ENCODE measurements around the gene NCAPG2.
"Not testable (repeated sequence)": the region's sequence is repeated elsewhere in the genome, so short reads cannot be mapped to it uniquely, and the experiment has no call there.

Gene NCAPG2

DNA sequence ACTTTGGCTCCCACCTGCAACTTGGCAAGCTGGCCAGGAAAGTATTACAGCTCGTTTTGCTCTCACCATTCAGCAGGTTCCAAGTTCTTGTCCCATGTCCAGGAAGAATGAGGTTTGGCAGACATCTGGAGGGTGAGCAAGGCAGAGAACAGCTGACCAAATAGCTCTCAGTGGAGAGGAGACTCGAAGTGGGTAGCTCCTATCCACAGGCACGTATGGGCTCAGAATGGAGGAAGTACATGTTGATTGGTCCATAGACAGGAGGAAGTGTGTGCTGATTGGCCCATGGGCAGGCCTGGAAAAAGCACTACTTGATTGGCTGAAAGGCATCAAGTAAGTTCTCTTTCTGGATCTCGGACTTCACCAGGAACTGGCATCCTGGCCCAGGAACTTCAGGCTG is 3.0 kb upstream of the NCAPG2 start:
- TF ChIP-seq, protein P1, sequence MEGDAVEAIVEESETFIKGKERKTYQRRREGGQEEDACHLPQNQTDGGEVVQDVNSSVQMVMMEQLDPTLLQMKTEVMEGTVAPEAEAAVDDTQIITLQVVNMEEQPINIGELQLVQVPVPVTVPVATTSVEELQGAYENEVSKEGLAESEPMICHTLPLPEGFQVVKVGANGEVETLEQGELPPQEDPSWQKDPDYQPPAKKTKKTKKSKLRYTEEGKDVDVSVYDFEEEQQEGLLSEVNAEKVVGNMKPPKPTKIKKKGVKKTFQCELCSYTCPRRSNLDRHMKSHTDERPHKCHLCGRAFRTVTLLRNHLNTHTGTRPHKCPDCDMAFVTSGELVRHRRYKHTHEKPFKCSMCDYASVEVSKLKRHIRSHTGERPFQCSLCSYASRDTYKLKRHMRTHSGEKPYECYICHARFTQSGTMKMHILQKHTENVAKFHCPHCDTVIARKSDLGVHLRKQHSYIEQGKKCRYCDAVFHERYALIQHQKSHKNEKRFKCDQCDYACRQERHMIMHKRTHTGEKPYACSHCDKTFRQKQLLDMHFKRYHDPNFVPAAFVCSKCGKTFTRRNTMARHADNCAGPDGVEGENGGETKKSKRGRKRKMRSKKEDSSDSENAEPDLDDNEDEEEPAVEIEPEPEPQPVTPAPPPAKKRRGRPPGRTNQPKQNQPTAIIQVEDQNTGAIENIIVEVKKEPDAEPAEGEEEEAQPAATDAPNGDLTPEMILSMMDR (conservative IDR thresholded peaks at IDR 0.05; ENCODE audit: low read depth, low read length): no peak
- Histone ChIP-seq H2AFZ (ENCODE audit: low read depth) (no peak overlapping the region), H3K36me3 (ENCODE audit: insufficient read depth) (no peaks in the 10 kb centered on the region), H3K4me2 (no peak overlapping the region), H3K4me3 (IDR thresholded peaks at IDR 0.05; ENCODE audit: insufficient read depth, low read depth, low read length) (no peak overlapping the region), H3K27me3 (ENCODE audit: insufficient read depth, low read depth) (no peaks in the 10 kb centered on the region), H4K20me1 (ENCODE audit: insufficient read depth) (no peaks in the 10 kb centered on the region), H3K79me2 (ENCODE audit: insufficient read depth, low read depth) (peaks cover 20% of the 10 kb centered on the region), H3K9ac (no peak overlapping the region), H3K27ac (no peak overlapping the region), H3K4me1 (ENCODE audit: low read depth, poor library complexity, severe bottlenecking) (peaks cover 31% of the 10 kb centered on the region)

DNA sequence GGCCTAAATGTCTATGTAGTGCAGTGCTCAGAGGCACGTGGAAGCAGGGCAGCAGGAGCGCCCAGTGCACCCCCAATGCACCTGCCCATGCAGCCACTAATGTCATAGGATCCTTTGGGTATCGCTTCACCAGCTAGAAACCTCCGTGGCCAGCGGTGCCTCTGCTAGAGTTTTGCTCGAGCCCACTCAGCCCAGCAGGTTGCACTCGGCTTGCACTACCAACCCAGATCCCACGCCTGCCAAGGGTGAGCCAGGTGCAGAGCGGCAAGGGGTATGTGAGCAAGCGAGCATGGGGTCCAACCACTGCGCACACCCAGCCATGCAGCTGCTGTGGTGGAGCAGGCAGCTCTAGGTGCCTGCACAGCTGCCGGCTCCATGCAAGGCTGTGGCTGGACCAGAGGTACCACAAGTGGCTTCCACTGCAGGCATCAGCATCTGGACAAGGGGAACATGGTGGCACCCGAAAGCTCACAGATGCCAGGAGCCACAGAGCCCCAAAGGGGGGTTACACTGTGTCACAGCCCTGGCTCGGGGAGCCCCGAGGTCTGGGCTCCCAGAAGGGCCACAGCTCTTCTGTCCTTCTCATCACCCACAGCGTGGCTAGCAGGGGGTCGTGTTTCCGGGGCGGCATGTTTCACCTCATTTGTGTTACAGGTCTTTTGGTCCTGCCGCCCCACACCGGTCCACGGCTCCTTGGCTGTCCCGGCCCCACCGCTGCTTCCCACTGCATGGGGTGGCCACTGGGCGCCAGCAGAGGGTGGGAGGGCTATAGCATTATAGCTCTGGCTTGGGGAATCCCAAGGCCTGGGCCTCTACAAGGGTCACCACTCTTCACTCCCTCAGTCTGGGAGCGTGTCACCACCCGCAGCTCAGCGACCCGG is 2.3 kb upstream of the NCAPG2 start:
- Histone ChIP-seq H2AFZ (ENCODE audit: low read depth) (no peak overlapping the region), H4K20me1 (ENCODE audit: insufficient read depth) (no peaks in the 10 kb centered on the region), H3K27me3 (ENCODE audit: insufficient read depth, low read depth) (no peaks in the 10 kb centered on the region), H3K36me3 (ENCODE audit: insufficient read depth) (no peaks in the 10 kb centered on the region), H3K4me1 (ENCODE audit: low read depth, poor library complexity, severe bottlenecking) (peaks cover 37% of the 10 kb centered on the region), H3K79me2 (ENCODE audit: insufficient read depth, low read depth) (peaks cover 27% of the 10 kb centered on the region), H3K9ac (no peak overlapping the region), H3K4me3 (IDR thresholded peaks at IDR 0.05; ENCODE audit: insufficient read depth, low read depth, low read length) (no peak overlapping the region), H3K27ac (no peak overlapping the region), H3K4me2 (no peak overlapping the region)
- TF ChIP-seq, protein P1 (conservative IDR thresholded peaks at IDR 0.05; ENCODE audit: low read depth, low read length): no peak

DNA sequence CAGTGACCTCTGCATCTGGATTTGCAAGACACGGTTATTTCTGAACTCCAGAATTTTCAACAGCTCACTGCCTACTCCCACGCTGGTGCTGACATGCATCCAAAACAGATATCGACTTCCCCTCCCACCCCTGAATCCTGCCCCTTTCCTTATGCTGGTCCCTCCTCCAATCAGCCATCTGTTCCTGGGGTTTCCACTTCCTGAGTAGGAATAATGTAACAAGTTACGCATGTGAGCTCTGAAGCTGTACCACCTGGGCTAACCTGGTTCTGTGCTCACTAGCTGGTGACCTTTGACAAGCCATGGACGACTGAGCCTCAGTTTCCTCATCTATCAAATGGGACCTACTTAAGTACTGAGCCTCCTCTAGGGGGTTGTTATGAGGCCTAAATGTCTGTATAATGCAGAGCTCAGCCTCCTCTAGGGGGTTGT is 1.7 kb upstream of the NCAPG2 start:
- Histone ChIP-seq H4K20me1 (ENCODE audit: insufficient read depth) (no peaks in the 10 kb centered on the region), H3K9ac (no peak overlapping the region), H3K27ac (no peak overlapping the region), H3K4me3 (IDR thresholded peaks at IDR 0.05; ENCODE audit: insufficient read depth, low read depth, low read length) (no peak overlapping the region), H3K27me3 (ENCODE audit: insufficient read depth, low read depth) (no peaks in the 10 kb centered on the region), H3K4me1 (ENCODE audit: low read depth, poor library complexity, severe bottlenecking) (peaks cover 44% of the 10 kb centered on the region), H2AFZ (ENCODE audit: low read depth) (no peak overlapping the region), H3K79me2 (ENCODE audit: insufficient read depth, low read depth) (peaks cover 33% of the 10 kb centered on the region), H3K36me3 (ENCODE audit: insufficient read depth) (no peaks in the 10 kb centered on the region; the same call in 1 of the 2 replicates), H3K4me2 (no peak overlapping the region)
- TF ChIP-seq, protein P1 (conservative IDR thresholded peaks at IDR 0.05; ENCODE audit: low read depth, low read length): no peak

DNA sequence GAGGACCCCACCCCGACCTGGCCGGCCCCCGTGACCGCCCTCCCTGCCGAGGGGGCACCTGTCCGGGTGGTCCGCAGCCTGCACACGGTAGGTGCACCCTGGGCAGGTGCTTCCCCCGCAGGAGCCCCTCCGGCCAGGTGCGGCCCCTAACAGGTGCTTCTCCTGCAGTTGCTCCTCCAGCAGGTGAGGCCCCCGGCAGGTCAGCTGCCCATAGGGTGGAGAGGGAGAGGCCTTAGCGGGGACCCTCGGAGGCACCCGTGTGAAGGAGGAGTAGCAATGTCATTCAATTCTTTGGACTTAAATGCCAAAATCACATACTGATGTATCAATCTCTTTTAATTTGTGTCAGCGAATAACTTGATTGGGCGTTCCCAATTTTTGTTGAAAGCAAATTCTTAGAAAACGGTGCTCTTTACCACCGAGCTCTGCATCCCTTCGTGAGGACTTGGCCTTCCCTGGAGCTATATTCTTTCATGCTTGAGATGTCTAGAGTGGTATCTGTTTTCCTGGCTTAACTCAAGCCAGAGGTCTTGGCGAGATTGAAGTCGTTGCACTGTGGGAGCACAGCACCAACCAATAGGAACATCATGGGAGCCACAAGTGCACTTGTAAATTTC is 738 bp upstream of the NCAPG2 start:
- Histone ChIP-seq H3K4me3 (IDR thresholded peaks at IDR 0.05; ENCODE audit: insufficient read depth, low read depth, low read length) (no peak overlapping the region), H3K4me1 (ENCODE audit: low read depth, poor library complexity, severe bottlenecking) (peaks cover 42% of the 10 kb centered on the region), H3K36me3 (ENCODE audit: insufficient read depth) (peaks cover 9% of the 10 kb centered on the region; the same call in 1 of the 2 replicates), H4K20me1 (ENCODE audit: insufficient read depth) (no peaks in the 10 kb centered on the region), H3K79me2 (ENCODE audit: insufficient read depth, low read depth) (peaks cover 43% of the 10 kb centered on the region), H2AFZ (ENCODE audit: low read depth) (peak overlapping the region; percentile 75), H3K27ac (peak overlapping the region; percentile 44), H3K27me3 (ENCODE audit: insufficient read depth, low read depth) (no peaks in the 10 kb centered on the region), H3K4me2 (peak overlapping the region; percentile 96), H3K9ac (peak overlapping the region; percentile 98)
- TF ChIP-seq, protein P1 (conservative IDR thresholded peaks at IDR 0.05; ENCODE audit: low read depth, low read length): no peak

DNA sequence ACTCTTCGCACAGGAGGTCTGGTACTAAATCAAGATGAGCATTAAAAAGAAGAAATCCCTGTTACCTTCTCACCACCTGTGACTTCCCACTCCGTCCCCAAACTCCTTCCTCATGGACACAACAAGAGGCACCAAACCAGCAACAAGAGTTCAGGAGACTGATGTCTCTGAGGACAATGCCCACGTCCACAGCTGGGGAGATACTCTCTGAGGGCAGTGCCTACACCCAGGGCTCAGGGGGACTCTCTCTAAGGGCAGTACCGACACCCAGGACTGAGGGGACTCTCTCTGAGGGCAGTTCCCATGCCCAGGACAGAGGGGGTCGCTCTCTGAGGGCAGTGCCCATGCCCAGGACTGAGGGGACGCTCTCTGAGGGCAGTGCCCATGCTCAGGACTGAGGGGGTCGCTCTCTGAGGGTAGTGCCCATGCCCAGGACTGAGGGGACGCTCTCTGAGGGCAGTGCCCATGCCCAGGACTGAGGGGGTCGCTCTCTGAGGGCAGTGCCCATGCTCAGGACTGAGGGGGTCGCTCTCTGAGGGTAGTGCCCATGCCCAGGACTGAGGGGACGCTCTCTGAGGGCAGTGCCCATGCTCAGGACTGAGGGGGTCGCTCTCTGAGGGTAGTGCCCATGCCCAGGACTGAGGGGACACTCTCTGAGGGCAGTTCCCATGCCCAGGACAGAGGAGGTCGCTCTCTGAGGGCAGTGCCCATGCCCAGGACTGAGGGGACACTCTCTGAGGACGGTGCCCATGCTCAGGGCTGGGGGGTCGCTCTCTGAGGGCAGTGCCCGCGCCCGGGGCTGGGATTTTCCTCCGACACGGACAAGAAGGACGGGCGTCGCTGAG is 703 bp downstream of the NCAPG2 start:
- peak overlapping the region; percentile 78 for H3K27ac ChIP-seq
- H3K9ac ChIP-seq: peak overlapping the region; percentile 98
- H3K27me3 ChIP-seq (ENCODE audit: insufficient read depth, low read depth); H4K20me1 ChIP-seq (ENCODE audit: insufficient read depth): not testable (repeated sequence)
- peak overlapping the region; percentile 75 for H2AFZ ChIP-seq (ENCODE audit: low read depth)
- peak overlapping the region; percentile 58 for H3K4me3 ChIP-seq (IDR thresholded peaks at IDR 0.05; ENCODE audit: insufficient read depth, low read depth, low read length)
- peak overlapping the region; percentile 90 for H3K4me2 ChIP-seq
- peaks cover 57% of the 10 kb centered on the region for H3K79me2 ChIP-seq (ENCODE audit: insufficient read depth, low read depth)
- peaks cover 12% of the 10 kb centered on the region; the same call in 1 of the 2 replicates for H3K36me3 ChIP-seq (ENCODE audit: insufficient read depth)
- peaks cover 37% of the 10 kb centered on the region for H3K4me1 ChIP-seq (ENCODE audit: low read depth, poor library complexity, severe bottlenecking)
